HCT116 (cell line): ENCODE results near the gene PDXK. TPM values are rescaled to one million over a fixed set of nuclear protein-coding genes. Genes with fewer than 3 reads are reported as not detected.

Experiments
- ATAC-seq: fragments of 200-7000 bp; cut with Tn5 transposase; 2 replicates; pipeline ENCODE4 v1.9.1; 2020; ENCODE audit warnings: mild to moderate bottlenecking, moderate library complexity
- BruUV-seq: library from RNA; stranded (reverse); fragments of 400-500 nt; replicated peaks from 2 replicates; lab custom pipeline; 2021; lab: Mats Ljungman, UMichigan
- CTCF ChIA-PET: fragments of 300-600 bp; sonication (Branson Sonifier 250); formaldehyde crosslinking; loops from one replicate; lab custom pipeline; 2021; ENCODE audit warnings: antibody characterized with exemption; lab: Charles Lee
- POLR2A ChIA-PET: fragments of 300-600, 350-600 bp; sonication (Branson Sonifier 250); formaldehyde crosslinking; loops from one replicate; lab custom pipeline; 2021; ENCODE audit warnings: antibody characterized with exemption; lab: Charles Lee
- RAD21 ChIA-PET, 2 experiments: fragments of 300-600 bp; sonication (Branson Sonifier 250); formaldehyde crosslinking; loops; one replicate each; lab custom pipeline; 2023; ENCODE audit warnings: low total read pairs in 2 of 2; ENCODE audit not compliant: uncharacterized antibody in 2 of 2, unreplicated experiment in 2 of 2, low non-redundant PET in 1 of 2; lab: Charles Lee
- DNase-seq: peaks from one replicate; pipeline ENCODE4 v3.0.0-alpha.2; 2010; ENCODE audit warnings: low read depth, low spot score
- H2AFZ ChIP-seq: fragments of 200-600 bp; shearing (Covaris generic), sonication (generic); 2 replicates; pipeline ENCODE4 v1.6.1; 2017; ENCODE audit warnings: low read depth, mixed run types, mixed read lengths, antibody characterized with exemption, low read length; ENCODE audit not compliant: poor library complexity, severe bottlenecking
- H3K27ac ChIP-seq: 2 replicates; pipeline ENCODE4 v1.5.1; 2012; ENCODE audit warnings: low read depth, low read length
- H3K27me3 ChIP-seq: fragments of 200-600 bp; sonication (generic); 2 replicates; pipeline ENCODE4 v1.6.1; 2016; ENCODE audit warnings: mixed run types, low read length, mixed read lengths; ENCODE audit not compliant: insufficient read depth
- H3K36me3 ChIP-seq, 2 experiments: fragments of 200-500 bp in 1 of 2; fragments of 200-600 bp in 1 of 2; sonication (Bioruptor generic) in 1 of 2; sonication (generic) in 1 of 2; 2 replicates each; pipeline versions ENCODE4 v1.5.1 to v1.6.1; 2014 to 2016; ENCODE audit warnings: low read length in 2 of 2, inconsistent platforms in 1 of 2, mixed read lengths in 1 of 2, mixed run types in 1 of 2; ENCODE audit not compliant: insufficient read depth in 2 of 2, control insufficient read depth in 1 of 2
- H3K4me1 ChIP-seq, 2 experiments: fragments of 200-600 bp in 1 of 2; sonication (generic) in 1 of 2; 2 replicates each; pipeline versions ENCODE4 v1.5.1 to v1.6.1; 2012 to 2017; ENCODE audit warnings: low read length in 2 of 2, inconsistent platforms in 1 of 2, mild to moderate bottlenecking in 1 of 2, mixed read lengths in 1 of 2, mixed run types in 1 of 2, moderate library complexity in 1 of 2; ENCODE audit not compliant: insufficient read depth in 2 of 2, control insufficient read depth in 1 of 2
- H3K4me2 ChIP-seq: fragments of 200-600 bp; sonication (generic); 2 replicates; pipeline ENCODE4 v1.6.1; 2017; ENCODE audit warnings: mixed run types, low read length, mixed read lengths
- H3K4me3 ChIP-seq, 2 experiments: fragments of 200-600 bp in 1 of 2; sonication (generic) in 1 of 2; replicated peaks in 1 of 2; 2 replicates each; pipeline ENCODE4 v1.5.1; 2011 to 2016; ENCODE audit warnings: low read length in 2 of 2, control low read depth in 1 of 2, low read depth in 1 of 2, mild to moderate bottlenecking in 1 of 2, mixed read lengths in 1 of 2, mixed run types in 1 of 2
- H3K79me2 ChIP-seq: fragments of 200-600 bp; sonication (generic); 2 replicates; pipeline ENCODE4 v1.6.1; 2017; ENCODE audit warnings: mild to moderate bottlenecking, mixed run types, low read length, moderate library complexity, mixed read lengths; ENCODE audit not compliant: insufficient read depth
- H3K9ac ChIP-seq: fragments of 200-600 bp; sonication (generic); 2 replicates; pipeline ENCODE4 v1.6.1; 2016; ENCODE audit warnings: low read length, mixed read lengths
- H3K9me2 ChIP-seq: fragments of 200-600 bp; sonication (generic), shearing (Covaris generic); 2 replicates; pipeline ENCODE4 v1.6.1; 2017; ENCODE audit warnings: mixed run types, mild to moderate bottlenecking, moderate library complexity; ENCODE audit not compliant: insufficient read depth
- H3K9me3 ChIP-seq, 2 experiments: fragments of 200-500 bp in 1 of 2; fragments of 200-600 bp in 1 of 2; sonication (Bioruptor generic) in 1 of 2; sonication (generic) in 1 of 2; 2 replicates each; pipeline ENCODE4 v1.6.1; 2014 to 2017; ENCODE audit warnings: low read length in 2 of 2, mixed read lengths in 2 of 2, inconsistent platforms in 1 of 2, low read depth in 1 of 2, mild to moderate bottlenecking in 1 of 2, mixed run types in 1 of 2, moderate library complexity in 1 of 2; ENCODE audit not compliant: control insufficient read depth in 1 of 2, insufficient read depth in 1 of 2
- H4K20me1 ChIP-seq: fragments of 200-600 bp; sonication (generic), shearing (Covaris generic); 2 replicates; pipeline ENCODE4 v1.6.1; 2017; ENCODE audit warnings: mixed run types, mild to moderate bottlenecking, moderate library complexity; ENCODE audit not compliant: insufficient read depth
- ATF3 ChIP-seq: IDR thresholded peaks from 2 replicates; pipeline ENCODE4 v1.6.1; 2012
- CBX3 ChIP-seq: IDR thresholded peaks from 2 replicates; pipeline ENCODE4 v1.6.1; 2012; ENCODE audit warnings: low read depth
- EGR1 ChIP-seq: IDR thresholded peaks from 2 replicates; pipeline ENCODE4 v1.6.1; 2012; ENCODE audit warnings: low read depth
- EZH2 ChIP-seq: fragments of 200-600 bp; sonication (generic); IDR thresholded peaks from 2 replicates; pipeline ENCODE4 v1.6.1; 2017; ENCODE audit warnings: antibody characterized with exemption, mixed run types
- FOSL1 ChIP-seq: IDR thresholded peaks from 2 replicates; pipeline ENCODE4 v1.6.1; 2012; ENCODE audit warnings: low read depth
- POLR2A ChIP-seq: IDR thresholded peaks from 2 replicates; pipeline ENCODE4 v1.7.0; 2011; ENCODE audit warnings: borderline replicate concordance; ENCODE audit not compliant: insufficient read depth, insufficient read length; ENCODE audit errors: extremely low read depth
- POLR2AphosphoS5 ChIP-seq: IDR thresholded peaks from 2 replicates; pipeline ENCODE4 v1.6.1; 2011; ENCODE audit warnings: mild to moderate bottlenecking, low read depth, low read length, moderate library complexity
- RAD21 ChIP-seq: IDR thresholded peaks from 2 replicates; pipeline ENCODE4 v1.6.1; 2012; ENCODE audit warnings: low read depth, mild to moderate bottlenecking
- REST ChIP-seq: IDR thresholded peaks from 2 replicates; pipeline ENCODE4 v1.6.1; 2012; ENCODE audit warnings: low read depth
- SIN3A ChIP-seq: IDR thresholded peaks from 2 replicates; pipeline ENCODE4 v1.6.1; 2012; ENCODE audit warnings: low read depth
- YY1 ChIP-seq: IDR thresholded peaks from 2 replicates; pipeline ENCODE4 v1.6.1; 2011; ENCODE audit warnings: low read length, low read depth, moderate library complexity, mild to moderate bottlenecking; ENCODE audit not compliant: insufficient replicate concordance; ENCODE audit errors: extremely low read depth
- ZFX ChIP-seq: fragments of 450-650 bp; IDR thresholded peaks from 2 replicates; pipeline ENCODE4 v1.6.1; 2017
- ZNF274 ChIP-seq: fragments of 200-500 bp; sonication (Bioruptor generic); IDR thresholded peaks from 2 replicates; pipeline ENCODE4 v1.6.1; 2014; ENCODE audit warnings: mild to moderate bottlenecking, low read depth, low read length, inconsistent platforms
- intact Hi-C: fragments of 100-400 bp; cut with micrococcal nuclease; formaldehyde crosslinking; loops from 2 replicates; pipeline ENCODE4 v1.10.0; 2022
- total RNA-seq: library from RNA; stranded (reverse); gene quantifications from one replicate; pipeline ENCODE4 v1.2.1, GENCODE V29; 2021; ENCODE audit not compliant: unreplicated experiment

Gene PDXK
- total RNA-seq, 1 experiment from 2014 or later = 127 TPM

GRCh38 chr21:43803558-43804300, 84.8 kb downstream of the PDXK start:
- no peak for TF ChIP-seq YY1
- no peak for TF ChIP-seq EZH2
- TF ChIP-seq ZFX = no peak
- TF ChIP-seq FOSL1 = no peak
- TF ChIP-seq POLR2A = no peak
- TF ChIP-seq EGR1 = no peak
- TF ChIP-seq ATF3 = no peak
- no peak for ATAC-seq
- ChIA-PET POLR2A (no interaction called here), RAD21 (no interaction called here), CTCF (no interaction called here)
- no peaks in the 10 kb centered on the region for H3K4me1 ChIP-seq
- no peak overlapping the region for H3K27ac ChIP-seq
- H3K36me3 ChIP-seq = peaks cover 26 to 45% of the 10 kb centered on the region in 2 experiments
- H2AFZ ChIP-seq = no peak overlapping the region
- no peaks in the 10 kb centered on the region for H4K20me1 ChIP-seq
- intact Hi-C loops = no loop called here
- no peak for DNase-seq
- no peak overlapping the region for H3K4me2 ChIP-seq
- H3K79me2 ChIP-seq = no peaks in the 10 kb centered on the region; the same call in 1 of the 2 replicates
- TSS peak; percentile 12 for BruUV-seq
- no peak overlapping the region for H3K9ac ChIP-seq
- no peak overlapping the region for H3K4me3 ChIP-seq
- no peaks in the 10 kb centered on the region for H3K9me2 ChIP-seq
- H3K27me3 ChIP-seq = no peaks in the 10 kb centered on the region
- no peaks in the 10 kb centered on the region for H3K9me3 ChIP-seq

- DNase-seq = no peak
- CTCF ChIA-PET = no interaction called here
- RAD21 ChIA-PET = no interaction called here
- H3K36me3 ChIP-seq = peaks cover 16 to 35% of the 10 kb centered on the region in 2 experiments
- H3K9me2 ChIP-seq = no peaks in the 10 kb centered on the region
- H3K9ac ChIP-seq = no peak overlapping the region
- intact Hi-C loops = no loop called here
- no peak overlapping the region for H3K4me3 ChIP-seq
- no peak for ATAC-seq
- POLR2A ChIA-PET = no interaction called here
- H3K4me2 ChIP-seq = no peak overlapping the region
- H3K79me2 ChIP-seq = no peaks in the 10 kb centered on the region; the same call in 1 of the 2 replicates
- H3K9me3 ChIP-seq = no peaks in the 10 kb centered on the region
- no peak overlapping the region for H2AFZ ChIP-seq
- H3K27me3 ChIP-seq = no peaks in the 10 kb centered on the region
- no peak for TF ChIP-seq ATF3
- no peak for TF ChIP-seq ZNF274
- no peak for TF ChIP-seq REST
- no peak for TF ChIP-seq FOSL1
- no peak for TF ChIP-seq CBX3
- no peak for TF ChIP-seq POLR2AphosphoS5
- no peak for TF ChIP-seq SIN3A
- no peak for TF ChIP-seq RAD21
- H4K20me1 ChIP-seq = no peaks in the 10 kb centered on the region
- no TSS peak for BruUV-seq
- H3K27ac ChIP-seq = no peak overlapping the region
- H3K4me1 ChIP-seq = no peaks in the 10 kb centered on the region
These were observed 86.4 kb downstream of the PDXK start for GRCh38 chr21:43805275-43805800.
